Spleen (tissue), 7 donors: ENCODE measurements around the gene FBXL17.

Experiments
- CTCF ChIP-seq, 11 experiments: fragments of 200-600 bp in 7 of 11; fragments of 450-650 bp in 4 of 11; sonication (generic) in 4 of 11; IDR thresholded peaks in 8 of 11; conservative IDR thresholded peaks in 3 of 11; 1 replicate in 7 of 11; 2 replicates in 4 of 11; pipeline versions ENCODE4 v1.4.0 to v1.8.0; 2016 to 2021; ENCODE audit warnings: antibody characterized with exemption in 11 of 11, inconsistent platforms in 4 of 11, mild to moderate bottlenecking in 1 of 11
- POLR2A ChIP-seq, 3 donors: fragments of 450-650 bp; IDR thresholded peaks; one replicate each; pipeline ENCODE4 v1.5.1; 2017; ENCODE audit warnings: antibody characterized with exemption in 3 of 3, mild to moderate bottlenecking in 1 of 3
- POLR2AphosphoS5 ChIP-seq, 3 donors: sonication (generic); formaldehyde crosslinking; IDR thresholded peaks; one replicate each; pipeline ENCODE4 v1.5.1; 2017; ENCODE audit warnings: antibody characterized with exemption in 3 of 3
- donor health status: DM: no; HTN: no; CAD: no; lungs with moderate emphysema.
- donor health status: DM: no; HTN: no; CAD: no.
- donor health status: DM: no; HTN: no; CAD: no.

- TF ChIP-seq CTCF (IDR thresholded peaks at IDR 0.05 in 8 of 11, conservative IDR thresholded peaks at IDR 0.05 in 3 of 11) (no peak), POLR2A (IDR thresholded peaks at IDR 0.05) (no peak), POLR2AphosphoS5 (IDR thresholded peaks at IDR 0.05) (no peak)
Measured at GRCh38 chr5:107948377-107948776, 433.5 kb downstream of the FBXL17 start.
